Hepatocyte (in vitro differentiated cells): ENCODE results near the gene PLGRKT. TPM values are rescaled to one million over a fixed set of nuclear protein-coding genes. Genes with fewer than 3 reads are reported as not detected.

ENCODE experiments used
- DNase-seq: peaks from one replicate; pipeline ENCODE4 v3.0.0-alpha.2; 2016; ENCODE audit warnings: low spot score
- H2AFZ ChIP-seq: fragments of 200-600 bp; sonication (generic); 2 replicates; pipeline ENCODE4 v1.6.0; 2016; ENCODE audit warnings: antibody characterized with exemption, mild to moderate bottlenecking
- H3K27ac ChIP-seq: fragments of 200-600 bp; sonication (generic); 2 replicates; pipeline ENCODE4 v1.5.1; 2016; ENCODE audit warnings: mild to moderate bottlenecking
- H3K27me3 ChIP-seq: fragments of 200-600 bp; sonication (generic); 2 replicates; pipeline ENCODE4 v1.6.1; 2016
- H3K36me3 ChIP-seq: fragments of 200-600 bp; sonication (generic); replicated peaks from 2 replicates; pipeline ENCODE4 v1.5.1; 2016; ENCODE audit warnings: low read depth; ENCODE audit not compliant: insufficient read depth
- H3K4me1 ChIP-seq: fragments of 200-600 bp; sonication (generic); 2 replicates; pipeline ENCODE4 v1.5.1; 2016; ENCODE audit warnings: mild to moderate bottlenecking, moderate library complexity; ENCODE audit not compliant: insufficient read depth
- H3K4me2 ChIP-seq: fragments of 200-600 bp; sonication (generic); 2 replicates; pipeline ENCODE4 v1.6.0; 2016
- H3K4me3 ChIP-seq: fragments of 200-600 bp; sonication (generic); 2 replicates; pipeline ENCODE4 v1.5.1; 2016; ENCODE audit warnings: mild to moderate bottlenecking
- H3K79me2 ChIP-seq: fragments of 200-600 bp; sonication (generic); 2 replicates; pipeline ENCODE4 v1.6.0; 2017; ENCODE audit warnings: mild to moderate bottlenecking
- H3K9me2 ChIP-seq: fragments of 200-600 bp; sonication (generic); replicated peaks from 2 replicates; pipeline ENCODE4 v1.6.0; 2017; ENCODE audit warnings: mild to moderate bottlenecking; ENCODE audit not compliant: insufficient read depth
- H3K9me3 ChIP-seq: fragments of 200-600 bp; sonication (generic); 2 replicates; pipeline ENCODE4 v1.5.1; 2016; ENCODE audit warnings: low read depth, mild to moderate bottlenecking
- H4K20me1 ChIP-seq: fragments of 200-600 bp; sonication (generic); 2 replicates; pipeline ENCODE4 v1.6.0; 2016; ENCODE audit warnings: mild to moderate bottlenecking; ENCODE audit not compliant: insufficient read depth, poor library complexity, severe bottlenecking
- CTCF ChIP-seq: fragments of 200-600 bp; sonication (generic); IDR thresholded peaks from 2 replicates; pipeline ENCODE4 v1.5.1; 2016; ENCODE audit warnings: antibody characterized with exemption, mild to moderate bottlenecking; ENCODE audit not compliant: poor library complexity
- EZH2 ChIP-seq: fragments of 200-600 bp; sonication (generic); IDR thresholded peaks from 2 replicates; pipeline ENCODE4 v1.6.1; 2016; ENCODE audit warnings: antibody characterized with exemption, mild to moderate bottlenecking, borderline replicate concordance
- EZH2phosphoT487 ChIP-seq: fragments of 200-600 bp; sonication (generic); IDR thresholded peaks from one replicate; pipeline ENCODE4 v1.6.1; 2018; ENCODE audit warnings: antibody characterized with exemption, mild to moderate bottlenecking, low read depth, moderate library complexity; ENCODE audit not compliant: unreplicated experiment, severe bottlenecking
- WGBS: methylation state at CpG from one replicate; pipeline ENCODE4 v1.1.6; 2016; ENCODE audit warnings: low lambda C conversion rate; ENCODE audit errors: missing lambda C conversion rate; 5-methylcytosine and 5-hydroxymethylcytosine counted together
- polyA plus RNA-seq: library from polyadenylated mRNA; unstranded; fragments of >200 nt; fragmentation: Nextera tagmentation; extraction: Ambion mirVana; gene quantifications from 2 replicates; pipeline ENCODE4 v1.2.1, GENCODE V29; 2016
- total RNA-seq: library from RNA; depleted of rRNA; stranded (reverse); fragments of >200 nt; gene quantifications from 2 replicates; pipeline ENCODE4 v1.2.3, GENCODE V29; 2014

The PLGRKT gene
- total and polyA plus RNA-seq, 2 experiments from 2014 or later: 13.6 to 18.0 TPM

- H3K4me2 ChIP-seq: no peak overlapping the region
- no peaks in the 10 kb centered on the region for H3K79me2 ChIP-seq
- no peaks in the 10 kb centered on the region for H3K9me2 ChIP-seq
- H3K4me1 ChIP-seq: no peaks in the 10 kb centered on the region
- no peaks in the 10 kb centered on the region for H3K27me3 ChIP-seq
- no peak overlapping the region for H3K27ac ChIP-seq
- H3K36me3 ChIP-seq: no peaks in the 10 kb centered on the region
- H3K4me3 ChIP-seq: no peak overlapping the region
- TF ChIP-seq CTCF (no peak), EZH2 (no peak), EZH2phosphoT487 (no peak)
- no peak overlapping the region for H2AFZ ChIP-seq
- no peak for DNase-seq
- WGBS: 67% methylated on average over 2 of the region's 2 CpGs
- H3K9me3 ChIP-seq: no peaks in the 10 kb centered on the region
- no peaks in the 10 kb centered on the region for H4K20me1 ChIP-seq
Measured at GRCh38 chr9:5455181-5455580, 17.5 kb upstream of the PLGRKT start.

GRCh38 chr9:5453673-5454072 lies 15.9 kb upstream of the PLGRKT start:
- Histone ChIP-seq H3K79me2 (no peaks in the 10 kb centered on the region), H3K27ac (no peak overlapping the region), H2AFZ (no peak overlapping the region), H3K9me3 (no peaks in the 10 kb centered on the region), H3K4me3 (no peak overlapping the region), H3K4me1 (no peaks in the 10 kb centered on the region), H3K4me2 (no peak overlapping the region), H3K27me3 (no peaks in the 10 kb centered on the region), H3K9me2 (no peaks in the 10 kb centered on the region), H4K20me1 (no peaks in the 10 kb centered on the region), H3K36me3 (no peaks in the 10 kb centered on the region)
- TF ChIP-seq EZH2phosphoT487: no peak
- no peak for TF ChIP-seq CTCF
- TF ChIP-seq EZH2: no peak
- 73% methylated on average over 2 of the region's 2 CpGs for WGBS
- DNase-seq: no peak

- H3K9me2 ChIP-seq: no peaks in the 10 kb centered on the region
- H3K79me2 ChIP-seq: no peaks in the 10 kb centered on the region
- no peaks in the 10 kb centered on the region for H4K20me1 ChIP-seq
- no peaks in the 10 kb centered on the region for H3K36me3 ChIP-seq
- no peak for TF ChIP-seq CTCF
- no peak for TF ChIP-seq EZH2phosphoT487
- no peak for TF ChIP-seq EZH2
- no peaks in the 10 kb centered on the region for H3K9me3 ChIP-seq
- H3K4me2 ChIP-seq: no peak overlapping the region
- no peak overlapping the region for H3K4me3 ChIP-seq
- H2AFZ ChIP-seq: no peak overlapping the region
- H3K27me3 ChIP-seq: no peaks in the 10 kb centered on the region
- 100% methylated on average over 2 of the region's 2 CpGs for WGBS
- H3K4me1 ChIP-seq: no peaks in the 10 kb centered on the region
- no peak for DNase-seq
- H3K27ac ChIP-seq: no peak overlapping the region
Measured at GRCh38 chr9:5453004-5453403, 15.3 kb upstream of the PLGRKT start.

- H3K79me2 ChIP-seq: no peaks in the 10 kb centered on the region
- H2AFZ ChIP-seq: no peak overlapping the region
- H3K27ac ChIP-seq: no peak overlapping the region
- DNase-seq: no peak
- 85% methylated on average over 1 of the region's 1 CpG for WGBS
- no peaks in the 10 kb centered on the region for H3K27me3 ChIP-seq
- TF ChIP-seq CTCF: no peak
- TF ChIP-seq EZH2: no peak
- TF ChIP-seq EZH2phosphoT487: no peak
- H3K9me2 ChIP-seq: no peaks in the 10 kb centered on the region
- H3K9me3 ChIP-seq: no peaks in the 10 kb centered on the region
- H3K4me1 ChIP-seq: no peaks in the 10 kb centered on the region
- H4K20me1 ChIP-seq: no peaks in the 10 kb centered on the region
- no peak overlapping the region for H3K4me2 ChIP-seq
- H3K36me3 ChIP-seq: no peaks in the 10 kb centered on the region
- H3K4me3 ChIP-seq: no peak overlapping the region
Measured at GRCh38 chr9:5452286-5452609, 14.5 kb upstream of the PLGRKT start.
